GM19372 (cell line): Measurements from ENCODE around the gene POLG2.
"Not testable (repeated sequence)": the region's sequence is repeated elsewhere in the genome, so short reads cannot be mapped to it uniquely, and the experiment has no call there.

Experiments used
- ATAC-seq: cut with Tn5 transposase; IDR thresholded peaks from one replicate; pipeline ENCODE4 v1.9.1; 2021; ENCODE audit warnings: mild to moderate bottlenecking, low read depth, moderate library complexity; ENCODE audit not compliant: unreplicated experiment

Gene POLG2

GRCh38 chr17:64506201-64506575, 9.3 kb upstream of the POLG2 start, which contains the start of gene DDX5:
TSS of gene DDX5 (minus strand) at chr17:64506289. CDS start at chr17:64506119, 170 bp downstream.
- peak; percentile 54 for ATAC-seq

- no peak for ATAC-seq
These were observed 8.7 kb upstream of the POLG2 start for GRCh38 chr17:64505340-64506200.

GRCh38 chr17:64504769-64505339, 8.0 kb upstream of the POLG2 start:
- ATAC-seq: no peak

GRCh38 chr17:64503821-64504768, 7.2 kb upstream of the POLG2 start:
- ATAC-seq: no peak

- ATAC-seq: no peak
These were observed 6.5 kb upstream of the POLG2 start for GRCh38 chr17:64503341-64503740.

DNA sequence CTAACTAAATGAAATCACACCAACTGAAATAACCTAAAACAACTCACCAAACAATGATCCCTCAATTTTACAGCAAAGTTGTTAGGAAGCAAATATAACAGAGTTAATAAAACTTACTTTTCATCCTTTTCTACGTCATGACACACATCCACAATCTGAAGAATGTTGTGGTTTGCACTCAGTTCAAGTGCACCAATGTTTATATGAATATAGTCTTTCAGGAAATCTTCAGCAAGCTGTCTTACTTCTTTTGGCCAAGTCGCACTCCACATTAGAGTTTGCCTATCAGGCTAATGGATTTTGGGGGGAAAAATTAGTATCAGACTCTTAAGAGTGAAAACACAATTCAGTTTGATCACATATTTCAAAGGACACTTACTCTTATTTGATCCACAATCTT, 6.0 kb upstream of the POLG2 start:
- ATAC-seq: no peak

- ATAC-seq: no peak
These were observed 5.2 kb upstream of the POLG2 start for GRCh38 chr17:64502021-64502420.

DNA sequence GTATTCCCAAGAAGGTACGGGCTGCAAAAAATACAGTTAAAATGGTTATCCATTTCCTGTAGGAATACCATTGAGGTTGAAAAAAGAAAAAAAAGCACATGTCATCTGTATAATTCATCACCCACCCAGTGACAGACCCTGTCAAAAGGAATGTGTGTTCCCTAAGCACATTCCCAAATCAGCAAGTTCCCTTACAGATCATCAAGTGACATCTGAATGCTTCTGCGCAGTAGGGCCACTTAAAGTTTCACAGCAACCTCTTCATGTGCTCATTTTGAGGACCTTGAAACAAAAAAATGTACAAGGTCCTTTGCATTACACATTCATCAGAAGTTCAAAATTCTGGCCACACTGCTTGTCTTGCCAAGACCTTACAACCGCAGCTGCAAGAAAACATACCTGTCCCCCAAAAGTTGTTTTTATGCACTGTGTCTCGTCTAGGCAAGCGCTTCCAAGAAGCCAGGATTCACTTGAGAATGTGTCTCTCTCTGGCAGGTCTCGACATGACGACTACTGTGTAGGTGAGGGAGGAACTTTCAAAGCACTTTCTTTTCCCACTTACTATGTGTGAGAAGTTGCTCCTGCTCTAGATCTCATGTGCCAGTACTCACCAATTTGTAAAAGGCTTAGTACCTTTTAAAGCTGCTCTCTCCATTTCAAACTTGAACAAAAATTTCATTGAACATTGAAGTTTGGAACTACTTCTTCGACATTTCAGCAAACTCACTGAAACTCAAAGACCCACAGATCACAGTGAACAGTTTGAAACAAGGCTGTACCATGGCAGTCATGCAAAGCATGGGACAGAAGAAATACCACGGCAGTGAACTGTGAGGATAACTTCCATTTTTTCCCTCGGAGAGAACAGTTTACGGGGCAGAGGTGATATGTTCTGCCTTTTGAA, 4.3 kb upstream of the POLG2 start:
- ATAC-seq: no peak

GRCh38 chr17:64500487-64500859, 3.6 kb upstream of the POLG2 start:
- no peak for ATAC-seq

DNA sequence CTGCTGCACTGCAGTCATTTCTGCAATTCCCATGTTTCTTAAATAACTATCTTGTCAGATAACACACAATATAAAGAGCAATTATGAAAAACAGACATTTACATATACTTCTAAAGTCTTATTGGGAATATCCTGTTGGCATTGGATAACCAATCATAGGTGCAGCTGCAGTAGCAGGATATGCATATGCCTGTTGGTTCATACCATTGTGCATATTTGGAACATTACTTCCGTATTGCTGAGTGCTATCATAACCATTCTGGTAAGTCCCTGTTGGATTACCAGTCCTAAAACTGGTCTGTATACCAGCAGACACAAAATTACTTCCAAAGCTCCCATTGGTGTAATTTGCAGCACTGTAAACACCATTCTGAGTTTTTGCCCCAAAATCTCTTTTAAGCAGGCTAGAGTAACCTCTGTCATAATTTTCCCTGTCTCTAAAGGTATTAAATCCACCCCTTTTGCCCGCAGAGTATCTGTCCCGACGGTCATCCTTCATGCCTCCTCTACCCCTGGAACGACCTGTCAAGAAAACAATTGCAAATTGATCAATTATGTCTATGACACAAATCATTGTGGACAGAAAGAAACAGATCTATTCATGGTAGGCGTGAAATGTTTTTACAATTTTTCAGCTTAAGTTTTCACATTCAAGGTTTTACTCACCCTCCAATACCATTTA, 3.1 kb upstream of the POLG2 start:
- no peak for ATAC-seq

DNA sequence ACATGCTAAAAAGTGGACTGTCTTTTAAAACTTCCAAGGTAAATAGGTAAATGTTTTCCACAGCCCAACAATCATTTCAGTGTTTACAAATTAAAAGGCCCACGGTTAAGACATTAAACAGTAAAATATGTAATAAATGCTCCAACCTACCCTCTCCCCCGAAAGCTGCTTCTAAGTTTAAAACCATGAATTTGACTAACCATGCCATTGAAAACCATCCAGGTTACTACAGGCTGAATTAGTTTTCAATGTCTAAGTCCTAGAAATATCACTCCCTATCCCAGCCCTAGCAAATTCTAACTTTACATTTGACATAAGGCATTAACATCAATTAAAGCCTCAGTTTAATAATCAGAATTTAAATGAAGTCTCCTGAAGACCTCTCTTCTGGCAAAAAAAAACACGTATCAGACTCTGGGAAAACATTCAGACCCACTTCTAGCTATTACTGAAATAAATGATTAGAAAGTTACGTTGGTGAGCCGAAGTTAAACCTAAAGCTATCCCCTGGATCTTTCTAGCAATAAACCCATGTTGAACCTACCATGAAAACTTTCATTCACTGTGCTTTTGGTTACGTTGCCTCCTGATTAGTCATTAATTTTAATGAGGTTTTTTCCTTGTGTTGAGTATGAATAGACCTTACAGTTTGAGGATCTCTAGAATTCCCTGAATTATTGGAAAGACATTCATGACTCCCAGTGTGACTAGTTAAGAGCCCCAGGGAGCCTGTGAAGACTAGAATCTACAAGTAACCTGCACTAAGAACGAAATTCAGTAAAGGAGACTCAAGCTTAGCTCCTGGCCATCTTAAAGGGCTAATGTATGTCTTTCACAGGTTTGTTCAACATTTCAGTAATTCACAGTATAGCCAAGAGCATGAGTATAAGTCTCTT, 1.7 kb upstream of the POLG2 start:
- no peak for ATAC-seq

DNA sequence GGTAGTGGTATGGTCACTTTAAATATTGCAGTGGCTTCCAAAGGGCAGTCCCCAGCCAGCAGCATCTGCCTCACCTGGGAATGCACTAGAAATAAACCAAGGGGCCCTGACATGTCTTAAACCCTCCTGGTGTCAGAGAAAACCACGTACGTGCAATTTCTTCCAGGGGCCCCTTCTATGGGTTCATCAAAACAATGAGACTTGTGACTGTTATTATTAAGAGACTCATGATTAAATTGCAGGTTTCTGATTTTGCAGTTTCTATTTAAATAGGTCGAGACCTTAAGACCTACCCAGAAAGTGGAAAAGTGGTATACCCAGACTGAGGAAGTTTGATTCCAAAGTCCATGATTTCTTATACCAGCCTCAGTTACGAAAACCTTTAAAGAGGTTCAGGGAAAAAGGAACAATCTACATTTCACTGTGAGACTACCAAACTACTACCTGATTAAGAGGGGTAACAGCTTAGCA, 746 bp upstream of the POLG2 start:
- peak; percentile 13 for ATAC-seq

DNA sequence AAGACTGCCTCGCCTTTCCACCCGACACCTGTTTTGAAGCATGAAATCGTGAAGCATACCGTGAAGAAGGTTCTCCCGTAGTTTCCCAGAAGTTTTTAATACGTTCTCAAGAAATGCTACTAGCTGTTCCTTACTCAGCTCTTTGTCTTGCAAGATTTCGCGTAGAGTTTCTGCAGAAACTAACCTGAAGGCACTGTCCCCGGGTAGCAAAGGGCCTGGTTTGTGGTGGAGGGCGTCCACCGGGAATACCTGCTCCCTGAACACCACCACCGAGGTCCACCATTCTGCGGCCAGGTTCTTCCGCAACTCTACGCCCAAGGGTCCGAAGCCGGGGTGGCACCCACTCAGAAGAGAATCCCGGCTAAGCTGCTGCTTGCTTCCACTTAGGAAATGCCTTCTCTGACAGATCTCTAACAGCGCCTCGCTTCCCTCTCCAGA, 487 bp downstream of the POLG2 start:
- ATAC-seq: no peak

GRCh38 chr17:64495300-64495699, 1.6 kb downstream of the POLG2 start:
- not testable (repeated sequence) for ATAC-seq

DNA sequence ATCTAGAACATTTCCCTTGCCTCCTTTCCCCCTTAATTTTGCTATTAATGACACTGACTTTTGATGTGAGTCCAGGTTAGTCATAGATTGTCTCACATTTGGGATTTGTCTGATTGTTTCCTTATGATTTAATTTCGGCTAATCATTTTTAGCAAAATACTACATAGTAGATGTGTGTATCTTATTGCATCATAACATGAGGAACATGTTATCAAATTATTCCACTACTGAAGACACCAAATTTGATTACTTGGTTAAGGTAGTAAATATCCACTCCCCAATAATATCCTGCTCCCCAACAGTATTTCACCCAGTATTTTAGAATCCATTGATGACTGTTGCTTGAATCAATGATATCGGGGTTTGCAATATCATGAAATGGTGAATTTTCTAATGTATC, 2.7 kb downstream of the POLG2 start:
- no peak for ATAC-seq

DNA sequence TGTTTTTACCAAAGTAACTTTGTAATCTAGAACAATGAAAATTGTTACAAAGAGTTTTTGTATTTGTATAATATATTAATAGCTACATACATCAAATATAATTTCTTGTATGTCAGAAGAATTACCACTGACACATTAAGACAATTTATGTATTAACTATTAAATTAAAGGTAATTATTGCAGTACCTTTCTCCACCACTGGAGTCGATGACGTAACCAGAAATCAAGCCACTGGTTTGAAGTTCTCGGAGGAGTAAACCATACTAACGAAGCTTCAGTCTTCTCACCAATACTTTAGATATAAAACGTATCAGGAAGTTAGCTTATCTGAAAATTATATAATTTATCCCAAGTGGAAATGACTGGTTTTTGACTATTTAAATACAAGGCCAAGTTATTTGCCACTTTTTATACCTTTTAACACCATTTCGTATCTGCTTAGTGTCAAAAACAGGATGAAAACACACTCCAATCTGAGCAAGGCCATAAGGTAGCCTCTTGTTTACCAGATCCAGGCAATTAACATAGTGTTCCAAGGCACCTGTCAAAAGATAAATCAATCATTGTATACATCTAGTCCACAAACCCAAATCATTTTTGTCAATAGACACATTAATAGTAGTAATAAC, 4.3 kb downstream of the POLG2 start:
- ATAC-seq: no peak

DNA sequence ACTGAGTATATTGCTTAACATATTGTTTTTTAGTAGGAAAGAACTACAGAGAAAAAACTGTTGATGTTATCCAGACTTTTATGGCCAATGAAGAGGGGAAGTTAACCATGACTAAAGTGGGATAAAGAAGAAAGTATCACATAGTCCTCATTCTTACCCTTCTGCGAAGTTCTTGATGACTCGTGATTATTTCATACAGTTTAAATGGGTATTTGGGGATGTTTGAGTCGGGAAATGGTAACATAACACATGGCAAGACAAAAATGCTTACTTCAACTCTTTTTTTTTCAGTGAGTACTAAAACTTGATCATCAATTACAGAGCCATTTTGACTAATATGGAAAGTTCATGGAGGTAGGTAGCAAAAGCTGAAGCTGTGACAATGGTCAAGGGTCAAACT, 4.9 kb downstream of the POLG2 start:
- no peak for ATAC-seq
